Suppressor macrophage (primary cell): ENCODE measurements around the gene ETF1.
A peak's percentile ranks its signal among the peaks of the same experiment; 100 is the strongest.

Source experiments
- DNase-seq, 4 experiments: peaks; one replicate each; pipeline ENCODE4 v3.0.0-alpha.2; 2020 to 2022

Gene ETF1

DNA sequence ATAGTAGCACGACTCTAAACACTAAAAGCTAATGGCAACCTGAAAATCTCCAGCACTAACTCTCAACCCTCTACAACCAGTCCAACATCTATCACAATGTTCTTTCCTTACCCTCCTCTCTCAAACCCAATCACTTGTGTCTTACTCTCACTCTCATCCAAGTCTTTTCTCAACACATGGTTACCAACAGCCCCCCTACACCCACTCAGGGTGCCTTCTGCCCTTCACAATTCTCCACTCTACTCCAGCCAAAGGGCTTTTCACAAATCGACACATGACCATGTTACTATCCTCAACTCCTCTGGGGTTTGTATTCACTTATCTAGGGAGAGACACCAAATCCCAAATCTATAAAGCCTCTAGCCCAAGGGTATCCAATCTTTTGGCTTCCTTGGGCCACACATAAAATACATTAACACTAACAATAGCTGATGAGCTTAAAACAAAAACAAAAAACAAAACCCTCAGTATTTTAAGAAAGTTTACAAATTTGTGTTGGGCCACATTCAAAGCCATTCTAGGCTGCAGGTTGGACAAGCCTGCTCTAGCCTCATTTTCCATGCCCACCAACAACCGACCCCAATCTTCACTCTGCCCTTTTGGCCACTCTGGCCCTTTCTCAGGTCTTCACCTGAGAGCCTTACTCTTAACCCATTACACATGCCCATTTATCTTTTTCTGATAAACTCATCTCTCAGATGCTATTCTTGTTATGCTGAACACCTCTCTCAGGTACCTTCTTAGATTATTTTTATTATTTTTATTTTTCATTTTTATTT is 20.5 kb upstream of the ETF1 start:
- no peak for DNase-seq

DNA sequence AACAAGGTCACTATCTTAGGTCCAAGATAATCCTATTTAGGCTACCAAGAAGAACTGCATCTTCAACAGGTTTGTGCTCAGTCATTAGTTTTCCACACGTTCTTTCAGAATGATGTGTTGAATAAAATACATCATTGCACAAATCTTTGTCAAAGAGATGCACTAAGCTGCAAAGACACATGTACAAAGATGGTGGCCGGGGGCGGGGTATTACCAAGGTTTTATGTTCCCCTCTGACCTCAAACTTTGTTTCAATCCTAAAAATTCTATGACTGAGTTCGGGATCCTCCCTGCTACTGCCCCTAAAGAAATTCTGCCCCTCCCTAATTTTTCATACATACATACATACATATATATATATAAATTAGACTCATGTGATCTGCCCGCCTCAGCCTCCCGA is 17.9 kb upstream of the ETF1 start:
- no peak for DNase-seq

DNA sequence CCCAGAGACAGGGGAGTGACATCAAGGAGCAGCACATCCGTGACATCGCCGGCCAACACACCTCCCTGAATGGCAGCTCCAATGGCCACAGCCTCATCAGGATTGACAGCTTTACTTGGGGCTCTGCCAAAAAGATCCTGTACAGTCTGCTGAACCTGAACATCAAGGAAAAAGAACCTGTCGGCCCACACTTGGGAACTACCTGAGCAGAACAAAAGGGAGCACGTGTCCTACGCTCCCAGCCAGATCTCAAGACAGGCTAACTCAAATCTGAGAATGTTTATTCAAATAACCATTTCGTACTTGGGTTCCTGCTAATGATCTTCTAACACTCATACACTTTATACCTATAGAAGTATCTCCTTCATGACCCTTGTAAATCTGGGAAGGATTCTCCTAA is 16.9 kb upstream of the ETF1 start:
- no peak for DNase-seq

DNA sequence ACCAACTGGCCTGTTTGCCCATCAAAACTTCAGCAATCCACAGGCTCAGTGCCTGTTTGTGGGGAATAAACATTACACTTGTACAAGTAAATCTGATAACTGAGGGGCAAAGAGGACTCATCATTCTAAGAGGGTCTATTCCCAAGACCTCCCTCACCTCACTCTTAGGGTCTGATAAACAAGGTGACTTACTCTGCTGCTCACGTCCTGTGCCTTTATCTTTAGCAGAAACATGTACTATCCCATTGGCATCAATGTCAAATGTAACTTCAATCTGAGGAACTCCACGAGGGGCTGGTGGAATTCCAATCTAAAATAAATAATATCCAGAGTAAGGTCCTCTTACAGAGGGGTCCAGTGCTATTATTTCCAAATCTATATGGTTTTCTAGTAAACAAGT is 14.6 kb upstream of the ETF1 start:
- no peak for DNase-seq

DNA sequence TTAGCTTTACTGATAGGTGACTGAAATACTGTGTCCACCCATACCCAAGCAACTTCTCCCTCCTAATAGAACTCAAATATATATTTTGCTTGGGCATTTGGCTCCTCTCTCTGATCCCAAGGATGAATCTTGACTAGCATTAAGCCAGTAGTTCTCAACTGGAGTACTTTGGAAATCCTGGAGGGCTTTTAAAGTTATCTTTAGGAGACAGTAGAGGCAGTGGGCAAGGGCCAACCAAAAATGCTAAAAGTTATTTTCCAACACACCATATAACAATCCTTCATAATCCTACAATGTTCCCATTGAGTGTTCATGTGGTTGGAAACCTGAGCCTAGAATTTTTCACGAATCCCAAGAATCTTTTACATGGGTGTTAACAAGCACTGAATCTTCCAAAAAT is 11.1 kb upstream of the ETF1 start:
- no peak for DNase-seq

DNA sequence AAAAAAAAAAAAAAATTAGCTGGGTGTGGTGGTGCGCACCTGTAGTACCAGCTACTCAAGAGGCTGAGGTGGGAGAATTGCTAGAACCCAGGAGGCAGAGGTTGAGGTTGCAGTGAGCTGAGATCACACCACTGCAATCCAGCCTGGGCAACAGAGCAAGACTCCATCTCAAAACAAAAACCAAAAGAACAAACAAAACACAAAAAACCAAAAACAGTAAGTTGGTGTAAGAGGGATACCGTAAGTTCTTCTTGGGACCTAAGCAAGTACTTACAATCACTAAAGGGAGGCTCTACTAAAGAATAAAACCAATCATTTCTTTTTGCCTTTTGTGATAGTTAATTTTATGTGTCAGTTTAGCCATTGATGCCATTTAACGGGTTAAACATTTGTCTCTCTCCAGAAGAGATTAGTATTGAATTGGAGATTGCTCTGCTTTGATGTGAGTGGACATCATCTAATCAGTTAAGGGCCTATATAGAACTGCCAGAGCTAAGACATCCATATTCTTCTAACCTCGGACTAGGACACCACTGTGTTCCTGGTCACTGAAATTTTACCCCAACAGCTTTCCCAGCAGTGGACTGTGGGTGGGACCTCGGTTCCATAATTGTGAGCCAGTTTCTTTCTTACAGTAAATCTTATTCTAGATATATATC is 10.5 kb upstream of the ETF1 start:
- DNase-seq, result no peak

DNA sequence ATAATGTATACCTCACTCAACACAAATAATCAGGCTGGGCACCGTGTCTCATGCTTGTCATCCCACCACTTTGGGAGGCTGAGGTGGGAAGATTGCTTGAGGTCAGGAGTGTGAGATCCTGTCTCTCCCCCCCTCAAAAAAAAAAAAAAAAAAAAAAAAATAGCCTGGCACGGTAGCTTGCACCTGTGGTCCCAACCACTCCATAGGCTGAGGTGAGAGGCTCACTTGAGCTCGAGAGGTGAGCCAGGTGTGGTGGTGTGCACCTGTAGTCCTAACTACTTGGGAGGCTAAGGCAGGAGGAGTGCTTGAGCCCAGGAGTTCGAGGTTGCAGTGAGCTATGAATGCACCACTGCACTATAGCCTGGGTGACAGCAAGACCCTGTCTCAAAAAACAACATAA is 9.6 kb upstream of the ETF1 start:
- no peak for DNase-seq

DNA sequence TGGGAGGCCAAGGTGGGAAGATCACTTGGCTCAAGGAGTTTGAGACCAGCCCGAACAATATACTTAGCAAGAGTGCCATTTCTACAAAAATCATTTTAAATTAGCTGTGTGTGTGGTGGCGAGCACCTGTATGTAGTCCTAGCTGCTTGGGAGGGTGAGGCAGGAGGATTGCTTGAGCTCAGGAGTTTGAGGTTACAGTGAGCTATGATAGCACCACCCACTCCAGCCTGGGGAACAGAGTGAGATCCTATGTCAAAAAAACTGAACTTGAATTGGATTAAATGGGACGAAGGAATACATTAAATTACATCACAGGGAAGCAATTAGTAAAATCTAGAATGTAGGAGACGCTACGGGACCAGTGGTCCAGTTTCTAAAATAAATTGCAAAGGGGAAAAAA is 6.4 kb upstream of the ETF1 start:
- no peak for DNase-seq

DNA sequence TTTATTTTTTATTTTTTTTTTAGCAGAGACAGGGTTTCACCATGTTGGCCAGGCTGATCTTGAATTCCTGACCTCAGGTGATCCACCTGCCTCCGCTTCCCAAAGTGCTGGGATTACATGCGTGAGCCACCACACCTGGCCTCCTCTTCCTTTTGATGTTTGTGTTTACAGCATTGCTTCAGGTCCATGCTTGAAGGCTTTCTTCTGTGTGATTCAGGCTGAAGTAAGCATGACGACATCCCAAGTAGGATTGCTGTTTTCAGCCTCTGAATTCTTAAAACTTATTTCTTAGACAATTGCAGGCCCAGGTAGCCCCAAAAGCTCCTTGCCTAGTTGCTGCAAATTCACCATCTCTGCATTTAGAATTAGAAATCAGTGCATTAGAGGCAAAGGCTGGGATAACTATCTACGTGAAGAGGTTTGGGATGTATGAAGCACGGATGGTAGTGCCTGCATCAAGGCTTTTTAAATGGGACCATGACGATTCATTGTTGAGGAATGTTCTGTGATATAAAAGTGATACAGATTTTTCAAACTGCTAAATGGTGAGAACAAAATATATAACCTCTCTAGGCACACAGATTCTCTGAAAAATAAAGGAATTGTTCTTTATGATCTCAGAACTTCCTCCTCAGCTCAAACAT is 3.0 kb upstream of the ETF1 start:
- no peak for DNase-seq

DNA sequence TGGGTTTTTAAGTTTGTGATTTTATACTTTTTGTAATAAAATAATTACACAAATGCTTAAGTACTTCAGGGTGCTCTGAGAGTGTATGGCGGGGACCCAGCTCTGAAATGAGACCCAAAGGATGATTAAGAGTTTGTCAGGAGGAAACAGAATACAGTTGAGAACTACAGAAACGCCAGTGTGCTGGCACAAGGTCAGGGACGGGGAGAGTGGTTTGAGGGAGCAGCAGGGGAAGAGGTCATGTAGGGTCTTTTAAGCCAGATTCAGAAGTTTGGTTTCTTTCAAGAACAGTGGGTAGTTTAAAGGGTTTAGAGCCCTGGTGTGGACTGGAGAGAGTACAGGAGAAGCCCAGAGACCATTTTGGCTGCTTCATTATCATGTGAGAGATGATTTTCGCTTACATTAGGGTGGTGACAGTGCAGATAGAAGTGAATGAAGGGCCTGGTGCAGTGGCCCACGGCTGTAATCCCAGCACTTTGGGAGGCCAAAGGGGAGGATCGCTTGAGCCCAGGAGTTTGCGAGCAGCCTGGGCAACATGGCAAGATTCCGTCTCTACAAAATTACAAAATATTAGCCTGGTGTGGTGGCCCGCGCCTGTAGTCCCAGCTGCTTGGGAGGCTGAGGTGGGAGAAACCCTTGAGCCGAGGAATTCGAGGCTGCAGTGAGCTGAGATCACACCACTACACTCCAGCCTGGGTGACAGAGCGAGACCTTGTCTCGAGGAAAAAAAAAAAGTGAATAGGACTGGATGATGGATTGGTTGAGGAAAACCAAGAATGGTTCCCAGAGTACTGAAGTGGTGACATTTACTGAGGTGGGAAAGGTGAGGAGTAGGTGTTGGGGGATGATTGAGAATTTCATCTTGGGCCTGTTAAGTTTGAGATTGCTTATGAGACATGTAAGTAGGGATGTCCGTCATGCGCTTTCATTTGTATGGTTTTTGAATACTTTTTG is 1.4 kb upstream of the ETF1 start:
- DNase-seq, result peak; percentile 46 to 55 (median 51)

DNA sequence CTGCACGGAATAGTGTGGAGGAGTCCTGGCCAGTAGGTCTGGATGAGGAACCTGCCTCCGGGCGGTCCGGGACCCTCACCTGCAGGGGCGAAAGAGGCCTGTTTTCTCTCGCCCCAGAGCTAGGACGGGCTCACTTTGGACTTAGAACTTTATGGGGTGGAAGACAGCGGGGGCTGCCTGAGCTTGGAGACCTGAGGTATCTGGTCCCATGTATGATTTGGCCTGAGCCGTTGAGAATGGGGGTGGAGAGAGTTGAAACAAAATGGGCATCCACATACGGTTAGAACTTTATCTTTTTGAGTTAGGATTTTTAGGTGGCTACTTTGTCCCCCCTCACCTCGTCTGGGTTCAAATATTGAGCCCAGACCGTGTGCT is 681 bp upstream of the ETF1 start:
- peak in 3 of 4 experiments; percentile 90 to 92 (median 91) for DNase-seq

DNA sequence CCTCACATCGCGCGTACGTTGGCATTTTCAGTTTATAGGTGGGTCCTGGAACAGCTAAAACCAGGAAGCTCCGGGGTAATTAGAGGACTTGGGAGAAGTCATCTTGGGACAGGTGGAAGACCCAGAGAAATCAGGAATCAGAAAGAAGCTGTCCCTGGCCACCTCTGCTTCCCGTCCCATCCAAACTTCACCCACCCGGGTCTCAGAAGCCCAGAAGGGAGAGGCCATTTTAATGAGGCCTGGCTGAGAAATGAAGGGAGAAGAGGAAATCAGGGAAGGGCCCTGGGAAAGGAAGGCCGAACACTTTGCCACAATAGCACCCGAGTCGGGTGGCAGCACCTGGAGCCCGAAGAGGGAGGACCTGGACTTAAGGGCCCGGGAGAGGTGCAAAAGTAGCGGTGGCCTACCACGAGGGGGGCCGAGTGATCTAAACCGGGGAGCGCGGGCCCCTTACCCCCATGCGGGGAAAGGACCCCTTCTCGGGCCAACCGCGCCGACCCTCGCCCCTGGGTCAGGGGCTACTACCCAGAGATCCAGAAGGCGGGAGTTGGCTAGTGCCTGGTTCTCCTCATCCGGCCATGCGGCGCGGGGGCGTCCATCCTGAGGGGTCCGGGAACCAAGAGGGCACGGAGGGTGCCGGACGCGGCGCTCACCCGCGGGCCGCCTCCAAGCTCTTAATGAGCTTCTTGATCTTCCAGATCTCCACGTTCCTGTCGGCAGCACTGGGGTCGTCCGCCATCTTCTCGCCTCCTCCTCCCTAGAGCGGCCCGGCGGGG is 668 bp downstream of the ETF1 start:
- DNase-seq, result peak in 2 of 4 experiments; percentile 11 to 24

DNA sequence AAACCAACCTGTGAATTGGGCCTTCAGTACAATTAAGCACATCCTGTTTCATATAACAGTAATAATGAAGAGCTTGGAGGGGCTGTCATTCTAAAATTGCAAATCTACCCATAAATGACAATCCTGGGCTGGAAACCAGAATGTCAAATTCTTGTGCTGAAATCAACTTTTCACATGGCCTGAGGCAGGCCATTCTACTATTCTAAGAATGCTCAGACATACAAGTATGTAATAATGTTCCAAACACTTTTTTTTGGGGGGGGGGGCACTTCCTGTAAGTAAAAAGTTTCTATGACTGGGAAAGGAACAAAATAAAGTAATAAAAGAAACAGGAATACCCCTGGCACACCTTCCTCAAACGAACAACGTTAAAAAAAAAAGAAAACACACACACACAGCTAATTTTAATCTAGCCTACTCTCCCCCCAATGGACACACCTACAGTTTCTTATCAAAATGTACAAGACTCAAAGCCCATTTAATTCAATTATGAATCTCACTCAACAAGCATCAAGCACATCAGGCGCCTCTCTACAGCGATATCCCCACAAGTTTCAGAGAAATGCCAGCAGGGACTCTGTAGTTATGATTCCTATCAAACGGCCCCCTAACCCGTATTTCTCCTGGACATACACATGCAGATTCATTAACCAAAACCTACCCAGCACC is 1.4 kb downstream of the ETF1 start:
- no peak for DNase-seq

DNA sequence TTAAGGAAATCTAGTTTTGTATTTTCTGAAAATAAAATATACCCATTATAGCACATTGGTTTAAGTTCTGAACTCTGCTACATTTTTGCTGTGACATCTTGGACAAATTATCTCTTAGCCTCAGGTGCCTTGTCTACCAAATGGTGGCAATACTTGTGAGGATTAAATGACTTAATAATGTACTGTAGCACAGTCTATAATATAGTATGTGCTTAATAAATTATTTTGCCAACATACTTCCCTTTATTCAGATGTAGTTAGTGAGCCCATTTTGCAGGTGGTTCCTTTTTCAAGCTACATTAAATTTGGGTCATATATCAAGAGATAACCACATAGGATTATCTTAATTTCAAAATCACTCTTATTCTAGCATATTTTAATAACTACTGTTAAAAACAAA is 3.2 kb downstream of the ETF1 start:
- DNase-seq, result no peak

DNA sequence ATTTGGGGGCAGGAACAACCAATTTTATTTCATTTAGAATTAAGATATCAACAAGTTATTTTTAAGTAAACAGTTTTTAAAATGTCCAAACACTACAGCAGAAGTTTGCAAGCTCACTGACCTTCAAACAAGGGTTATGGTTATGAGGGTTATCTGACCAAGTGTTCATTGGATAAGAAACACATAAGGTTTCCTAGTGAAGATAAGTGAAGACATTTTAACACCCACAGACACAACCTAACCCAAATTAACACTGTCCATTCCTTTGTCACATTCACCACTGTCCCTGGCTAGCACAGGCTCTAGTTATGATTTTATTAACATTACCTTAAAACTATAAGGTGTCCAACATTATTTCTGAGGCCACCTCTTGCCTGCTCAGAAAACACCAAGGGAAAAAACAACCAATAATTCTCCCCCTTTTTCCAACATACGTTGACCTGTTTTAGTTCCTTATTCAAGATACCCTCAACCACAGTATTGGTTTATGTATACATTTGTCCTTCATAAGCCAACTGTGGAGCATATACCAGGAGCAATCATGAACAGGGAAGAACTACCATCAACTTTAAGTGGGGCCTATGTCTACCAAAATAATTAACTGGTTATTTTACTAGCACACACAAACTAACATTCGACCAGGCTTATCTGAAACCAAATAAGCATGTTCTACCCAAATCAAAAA is 4.0 kb downstream of the ETF1 start:
- DNase-seq, result no peak

DNA sequence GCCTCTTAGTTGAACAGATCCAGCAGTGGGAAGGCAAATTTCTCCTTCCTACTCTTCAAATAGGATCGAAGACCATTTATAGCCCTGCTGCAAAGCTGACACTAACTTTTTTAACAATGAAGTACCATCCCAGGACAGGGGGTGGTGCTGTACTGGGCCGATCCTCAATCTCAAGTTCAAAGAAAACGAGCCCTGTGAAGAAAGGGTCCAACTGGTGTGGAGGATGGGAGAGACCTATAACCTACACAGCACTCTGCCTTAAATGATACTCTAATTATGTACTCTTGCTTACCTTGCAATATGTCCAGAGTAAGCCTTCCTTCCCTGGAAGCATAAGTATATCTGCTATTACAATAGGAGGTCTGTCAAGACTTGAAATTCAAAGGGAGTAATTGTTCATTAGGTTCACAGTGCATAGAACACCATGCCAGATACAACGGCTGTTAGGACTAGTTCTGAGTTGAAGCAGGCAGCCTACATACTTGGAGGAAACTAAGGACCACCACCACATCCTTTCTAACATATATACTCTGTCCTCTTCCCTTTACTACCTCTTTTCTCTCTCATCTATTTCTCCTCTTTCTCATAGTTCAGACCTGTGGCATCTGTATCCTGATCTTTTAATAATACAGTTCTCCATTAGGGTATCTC is 6.2 kb downstream of the ETF1 start:
- DNase-seq, result peak in 2 of 4 experiments; percentile 25 to 35

DNA sequence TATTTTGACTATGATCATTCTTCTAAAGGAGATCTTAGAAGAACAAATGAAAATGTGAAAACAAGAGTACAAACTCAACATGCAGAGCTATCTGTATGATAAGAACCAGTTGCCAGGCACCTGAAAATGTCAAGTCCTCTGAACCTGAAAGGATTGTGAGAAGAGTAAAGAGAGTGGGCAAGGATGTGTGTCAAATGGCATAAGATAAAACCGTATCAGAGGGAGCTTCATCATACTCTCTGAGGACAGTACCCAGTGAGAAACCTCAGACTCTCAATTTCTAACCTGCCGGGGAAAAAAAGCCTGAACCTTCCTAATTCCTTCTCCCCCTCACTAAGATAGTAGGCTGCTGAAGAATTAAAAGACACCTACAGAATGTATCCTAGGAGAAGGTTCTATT is 6.8 kb downstream of the ETF1 start:
- no peak for DNase-seq

DNA sequence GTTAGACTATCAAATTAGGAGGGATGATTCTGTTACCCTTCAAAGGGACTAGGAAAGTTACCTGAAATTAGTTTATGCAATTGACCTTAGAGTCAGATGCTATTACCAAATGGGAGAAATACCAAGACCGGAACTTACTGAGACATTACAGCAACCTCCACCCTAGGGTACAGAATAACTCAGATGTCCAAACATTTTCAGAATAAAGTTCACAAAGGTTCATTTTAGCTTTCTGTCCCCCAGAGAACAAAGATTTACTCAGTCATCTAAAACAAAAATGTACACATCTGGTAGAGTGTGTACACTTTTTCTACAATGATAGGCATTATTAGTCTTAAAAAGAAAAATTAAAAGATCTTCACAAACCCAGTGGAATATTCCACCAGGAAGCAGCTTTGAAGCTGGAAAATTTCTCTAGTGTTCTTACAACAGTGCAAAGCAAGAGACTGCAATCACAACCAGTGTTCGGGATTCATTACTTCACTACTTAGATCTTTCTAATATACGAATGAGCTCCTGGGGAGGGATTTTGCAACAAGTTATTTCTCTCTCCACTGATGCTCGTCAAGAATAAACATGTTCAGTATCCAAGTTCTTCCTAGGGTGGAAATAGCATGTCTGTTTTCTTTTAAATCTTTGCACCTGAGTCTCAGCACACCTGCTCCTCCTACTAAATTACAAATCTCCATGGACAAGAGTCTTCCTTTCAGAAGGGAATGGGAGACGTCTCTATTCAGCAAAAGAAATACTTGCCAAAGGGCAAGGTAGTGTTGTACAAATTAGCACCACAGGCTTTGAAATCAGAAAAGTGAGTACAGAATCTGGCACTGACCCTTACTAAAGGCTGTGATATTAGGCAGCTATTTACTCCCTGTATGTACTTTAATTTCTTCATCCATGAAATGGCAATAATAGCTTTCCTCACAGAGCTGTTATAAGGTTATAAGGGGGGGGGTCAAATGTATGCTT is 8.8 kb downstream of the ETF1 start:
- DNase-seq, result no peak

DNA sequence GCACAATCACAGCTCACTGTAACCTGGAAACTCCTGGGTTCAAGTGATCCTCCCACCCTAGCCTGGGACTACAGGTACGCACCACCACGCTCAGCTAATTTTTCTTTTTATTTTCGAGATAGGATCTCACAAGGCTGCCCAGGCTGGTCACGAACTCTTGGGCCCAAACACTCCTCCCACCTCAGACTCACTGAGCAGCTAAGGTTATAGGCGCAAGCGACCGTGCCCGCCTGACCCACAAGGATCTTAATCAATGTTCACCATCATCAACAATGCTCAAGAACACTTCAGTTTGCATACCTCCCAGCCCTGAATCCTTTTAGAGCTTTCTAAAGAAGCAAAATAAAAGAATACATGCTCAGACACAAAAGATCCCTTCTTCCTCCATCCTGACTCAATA is 13.2 kb downstream of the ETF1 start:
- DNase-seq, result no peak
